ENCODE results near the gene ZNF853. TPM values are rescaled to one million over a fixed set of nuclear protein-coding genes. Genes with fewer than 3 reads are reported as not detected.

ZNF853 gene
- total RNA-seq, 1 experiment from 2014 or later: 1.0 TPM

DNA sequence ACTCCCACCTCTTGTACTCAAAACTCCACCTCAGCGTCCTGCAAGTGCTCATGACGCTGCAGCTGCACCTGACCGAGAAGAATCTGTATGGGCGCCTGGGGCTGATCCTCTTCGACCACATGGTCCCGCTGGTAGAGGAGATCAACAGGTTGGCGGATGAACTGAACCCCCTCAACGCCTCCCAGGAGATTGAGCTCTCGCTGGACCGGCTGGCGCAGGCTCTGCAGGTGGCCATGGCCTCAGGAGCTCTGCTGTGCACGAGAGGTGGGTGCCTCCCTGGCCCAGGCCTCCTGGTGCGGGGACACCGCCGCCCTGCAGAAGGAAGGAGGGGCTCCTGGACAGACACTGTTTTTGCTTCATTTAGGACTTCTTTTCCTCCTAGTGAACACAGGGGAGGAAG, 15.3 kb upstream of the ZNF853 start:
- Histone ChIP-seq H3K79me2 (ENCODE audit: low read length) (no peaks in the 10 kb centered on the region), H3K27ac (ENCODE audit: low read length) (no peak overlapping the region), H3K4me2 (ENCODE audit: low read length) (no peak overlapping the region), H3K9me2 (replicated peaks; ENCODE audit: low read length) (no peaks in the 10 kb centered on the region), H3F3A (ENCODE audit: low read length, unreplicated experiment) (no peaks in the 10 kb centered on the region), H3K9me3 (ENCODE audit: low read length) (no peaks in the 10 kb centered on the region), H3K4me3 (ENCODE audit: low read length) (no peak overlapping the region), H3K36me3 (ENCODE audit: low read depth, low read length) (peaks cover 14% of the 10 kb centered on the region), H3K9ac (ENCODE audit: low read length) (no peak overlapping the region), H3K27me3 (ENCODE audit: low read length) (no peaks in the 10 kb centered on the region), H4K20me1 (ENCODE audit: low read length) (no peaks in the 10 kb centered on the region), H3K4me1 (ENCODE audit: insufficient read depth, low read length) (no peaks in the 10 kb centered on the region), H2AFZ (ENCODE audit: low read length) (no peak overlapping the region)
- TF ChIP-seq EZH2phosphoT487 (IDR thresholded peaks at IDR 0.05; ENCODE audit: borderline replicate concordance, low read length): no peak
- TF ChIP-seq EZH2 (IDR thresholded peaks at IDR 0.05; ENCODE audit: low read length, unreplicated experiment): no peak
- no peak for TF ChIP-seq CTCF (conservative IDR thresholded peaks at IDR 0.05; ENCODE audit: low read depth, low read length)
- CTCF ChIA-PET: no interaction called here
- ATAC-seq: no peak
- no TSS peak for BruUV-seq (replicated peaks)
- no peak for DNase-seq
- POLR2A ChIA-PET (ENCODE audit: unreplicated experiment): no interaction called here
- intact Hi-C loops (cut with micrococcal nuclease): no loop called here

DNA sequence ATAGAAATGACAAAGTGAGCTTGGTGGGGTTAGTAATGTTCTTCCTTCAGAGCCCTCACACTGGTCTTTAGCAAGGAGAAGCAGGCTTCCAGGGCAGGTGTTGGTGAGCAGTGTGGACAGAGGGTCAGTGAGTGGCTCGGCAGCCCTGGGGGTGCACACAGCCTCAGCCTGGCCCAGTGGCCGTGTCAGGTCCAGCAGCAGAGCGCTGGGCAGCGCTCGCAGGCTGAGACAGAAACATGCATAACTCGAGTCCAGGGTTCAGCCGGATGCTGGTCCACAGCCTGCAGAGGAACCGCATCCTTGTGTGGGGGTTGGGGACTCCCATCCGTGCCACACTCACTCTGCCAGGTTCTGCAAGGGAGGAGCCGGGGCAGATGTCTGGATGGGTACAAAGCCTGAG, 11.0 kb upstream of the ZNF853 start:
- TF ChIP-seq CTCF (conservative IDR thresholded peaks at IDR 0.05; ENCODE audit: low read depth, low read length): no peak
- TF ChIP-seq EZH2 (IDR thresholded peaks at IDR 0.05; ENCODE audit: low read length, unreplicated experiment): no peak
- no peak for TF ChIP-seq EZH2phosphoT487 (IDR thresholded peaks at IDR 0.05; ENCODE audit: borderline replicate concordance, low read length)
- CTCF ChIA-PET: no interaction called here
- no peaks in the 10 kb centered on the region for H3K27me3 ChIP-seq (ENCODE audit: low read length)
- no peaks in the 10 kb centered on the region for H4K20me1 ChIP-seq (ENCODE audit: low read length)
- no peak overlapping the region for H2AFZ ChIP-seq (ENCODE audit: low read length)
- POLR2A ChIA-PET (ENCODE audit: unreplicated experiment): no interaction called here
- no peak overlapping the region for H3K27ac ChIP-seq (ENCODE audit: low read length)
- no peaks in the 10 kb centered on the region for H3K9me2 ChIP-seq (replicated peaks; ENCODE audit: low read length)
- H3K79me2 ChIP-seq (ENCODE audit: low read length): no peaks in the 10 kb centered on the region
- H3K4me3 ChIP-seq (ENCODE audit: low read length): no peak overlapping the region
- H3K9ac ChIP-seq (ENCODE audit: low read length): no peak overlapping the region
- no peak for DNase-seq
- no peaks in the 10 kb centered on the region for H3K9me3 ChIP-seq (ENCODE audit: low read length)
- no peak for ATAC-seq
- H3K4me2 ChIP-seq (ENCODE audit: low read length): no peak overlapping the region
- no peaks in the 10 kb centered on the region for H3K4me1 ChIP-seq (ENCODE audit: insufficient read depth, low read length)
- H3K36me3 ChIP-seq (ENCODE audit: low read depth, low read length): peaks cover 8% of the 10 kb centered on the region
- no peaks in the 10 kb centered on the region for H3F3A ChIP-seq (ENCODE audit: low read length, unreplicated experiment)
- BruUV-seq (replicated peaks): TSS peak; percentile 20
- intact Hi-C loops (cut with micrococcal nuclease): no loop called here

DNA sequence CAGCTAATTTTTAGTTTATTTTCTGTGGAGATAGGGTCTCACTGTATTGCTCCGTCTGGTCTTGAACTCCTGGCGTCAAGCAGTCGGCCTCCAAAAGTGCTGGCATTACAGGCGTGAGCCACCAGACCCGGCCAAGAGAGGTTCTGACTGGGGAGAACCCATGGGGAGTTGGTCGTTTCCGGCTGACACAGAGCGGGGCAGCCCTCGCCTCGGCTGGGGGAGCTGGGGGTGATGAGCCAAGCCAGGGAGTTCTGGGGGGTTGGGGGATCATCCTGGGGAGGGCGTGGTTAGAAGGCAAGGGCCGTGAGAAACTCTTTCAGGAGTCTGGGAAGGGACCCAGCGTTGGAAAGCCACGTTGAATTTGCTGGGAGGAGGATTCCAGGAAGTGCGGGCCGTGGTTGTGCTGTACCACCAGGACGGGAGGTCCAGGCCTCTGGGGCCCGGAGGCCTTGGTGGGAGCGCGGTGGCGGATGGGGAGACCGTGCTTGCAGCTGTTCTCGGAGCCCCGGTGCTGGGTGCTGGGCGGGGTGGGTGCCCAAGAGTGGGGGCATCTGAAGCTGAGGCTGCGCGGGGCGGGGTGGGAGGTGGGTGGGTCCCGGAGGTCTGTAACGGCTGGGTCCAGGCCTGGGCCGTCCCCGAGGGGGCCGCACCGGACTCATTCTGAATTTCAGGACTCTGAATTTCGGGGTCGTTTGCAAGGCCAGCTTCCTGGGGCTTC, 8.4 kb upstream of the ZNF853 start:
- DNase-seq: no peak
- POLR2A ChIA-PET (ENCODE audit: unreplicated experiment): no interaction called here
- Histone ChIP-seq H3K4me2 (ENCODE audit: low read length) (no peak overlapping the region), H3K27me3 (ENCODE audit: low read length) (no peaks in the 10 kb centered on the region), H3K4me3 (ENCODE audit: low read length) (no peak overlapping the region), H4K20me1 (ENCODE audit: low read length) (no peaks in the 10 kb centered on the region), H3K9me2 (replicated peaks; ENCODE audit: low read length) (no peaks in the 10 kb centered on the region), H3K9me3 (ENCODE audit: low read length) (no peaks in the 10 kb centered on the region), H3F3A (ENCODE audit: low read length, unreplicated experiment) (no peaks in the 10 kb centered on the region), H3K79me2 (ENCODE audit: low read length) (no peaks in the 10 kb centered on the region), H3K4me1 (ENCODE audit: insufficient read depth, low read length) (no peaks in the 10 kb centered on the region), H2AFZ (ENCODE audit: low read length) (no peak overlapping the region), H3K9ac (ENCODE audit: low read length) (no peak overlapping the region), H3K27ac (ENCODE audit: low read length) (no peak overlapping the region), H3K36me3 (ENCODE audit: low read depth, low read length) (peaks cover 8% of the 10 kb centered on the region)
- CTCF ChIA-PET: no interaction called here
- no peak for TF ChIP-seq CTCF (conservative IDR thresholded peaks at IDR 0.05; ENCODE audit: low read depth, low read length)
- TF ChIP-seq EZH2phosphoT487 (IDR thresholded peaks at IDR 0.05; ENCODE audit: borderline replicate concordance, low read length): no peak
- TF ChIP-seq EZH2 (IDR thresholded peaks at IDR 0.05; ENCODE audit: low read length, unreplicated experiment): no peak
- BruUV-seq (replicated peaks): no TSS peak
- ATAC-seq: no peak
- intact Hi-C loops (cut with micrococcal nuclease): no loop called here
